Measurements from ENCODE around the gene CCDC181.

GRCh38 chr1:169368406-169368769 lies 58.9 kb downstream of the CCDC181 start:
- TF ChIP-seq, protein P1, sequence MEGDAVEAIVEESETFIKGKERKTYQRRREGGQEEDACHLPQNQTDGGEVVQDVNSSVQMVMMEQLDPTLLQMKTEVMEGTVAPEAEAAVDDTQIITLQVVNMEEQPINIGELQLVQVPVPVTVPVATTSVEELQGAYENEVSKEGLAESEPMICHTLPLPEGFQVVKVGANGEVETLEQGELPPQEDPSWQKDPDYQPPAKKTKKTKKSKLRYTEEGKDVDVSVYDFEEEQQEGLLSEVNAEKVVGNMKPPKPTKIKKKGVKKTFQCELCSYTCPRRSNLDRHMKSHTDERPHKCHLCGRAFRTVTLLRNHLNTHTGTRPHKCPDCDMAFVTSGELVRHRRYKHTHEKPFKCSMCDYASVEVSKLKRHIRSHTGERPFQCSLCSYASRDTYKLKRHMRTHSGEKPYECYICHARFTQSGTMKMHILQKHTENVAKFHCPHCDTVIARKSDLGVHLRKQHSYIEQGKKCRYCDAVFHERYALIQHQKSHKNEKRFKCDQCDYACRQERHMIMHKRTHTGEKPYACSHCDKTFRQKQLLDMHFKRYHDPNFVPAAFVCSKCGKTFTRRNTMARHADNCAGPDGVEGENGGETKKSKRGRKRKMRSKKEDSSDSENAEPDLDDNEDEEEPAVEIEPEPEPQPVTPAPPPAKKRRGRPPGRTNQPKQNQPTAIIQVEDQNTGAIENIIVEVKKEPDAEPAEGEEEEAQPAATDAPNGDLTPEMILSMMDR (IDR thresholded peaks at IDR 0.05; ENCODE audit: low read depth, low read length, poor library complexity, severe bottlenecking): no peak
- no peak for TF ChIP-seq EZH2phosphoT487 (IDR thresholded peaks at IDR 0.05; ENCODE audit: borderline replicate concordance, low read length)

Data from DOHH2 (cell line).